ENCODE data around the gene CELA1.

CELA1 gene

GRCh38 chr12:51326698-51327439, 19.6 kb downstream of the CELA1 start:
- no peak overlapping the region for H3K4ac ChIP-seq (ENCODE audit: low read depth, low read length)
- H3K56ac ChIP-seq (ENCODE audit: low read length), result no peak overlapping the region
- peak overlapping the region; percentile 8 for H3K9ac ChIP-seq (ENCODE audit: low read length)
- H3K18ac ChIP-seq (ENCODE audit: low read length), result no peak overlapping the region
- H3K27ac ChIP-seq (ENCODE audit: low read depth, low read length), result no peak overlapping the region
- no peak overlapping the region for H3K23ac ChIP-seq (ENCODE audit: low read length)
- no peaks in the 10 kb centered on the region for H3K4me1 ChIP-seq (ENCODE audit: control insufficient read depth, low read depth, low read length)
- WGBS (ENCODE audit: extremely low coverage, insufficient coverage, low lambda C conversion rate), result no CpG with 5 or more reads among the region's 7 CpGs
- no peak overlapping the region for H4K8ac ChIP-seq (ENCODE audit: low read depth, low read length)
- DNase-seq, result no peak
- no peak overlapping the region for H3K4me3 ChIP-seq (ENCODE audit: low read length)
- no peak overlapping the region for H2BK120ac ChIP-seq (ENCODE audit: low read depth, low read length)
- no peaks in the 10 kb centered on the region for H3K36me3 ChIP-seq (ENCODE audit: control insufficient read depth, insufficient read depth, low read length)
- no peak overlapping the region for H3K4me2 ChIP-seq (ENCODE audit: low read length)
- H2BK15ac ChIP-seq (replicated peaks; ENCODE audit: low read depth), result no peak overlapping the region
- no peak overlapping the region for H2BK5ac ChIP-seq (ENCODE audit: low read length)
- no peaks in the 10 kb centered on the region for H3K79me1 ChIP-seq (ENCODE audit: low read length)
- no peaks in the 10 kb centered on the region for H3K79me2 ChIP-seq (ENCODE audit: control insufficient read depth, insufficient read depth, low read length)
- H4K5ac ChIP-seq (ENCODE audit: low read length), result no peak overlapping the region
- no peak overlapping the region for H2AK5ac ChIP-seq (ENCODE audit: low read length)
- no peaks in the 10 kb centered on the region for H3K27me3 ChIP-seq (ENCODE audit: insufficient read depth, low read length, poor library complexity)

- no peak overlapping the region for H4K5ac ChIP-seq (ENCODE audit: low read length)
- H3K79me2 ChIP-seq (ENCODE audit: control insufficient read depth, insufficient read depth, low read length), result no peaks in the 10 kb centered on the region
- H4K8ac ChIP-seq (ENCODE audit: low read depth, low read length), result no peak overlapping the region
- H3K4me3 ChIP-seq (ENCODE audit: low read length), result no peak overlapping the region
- no peak overlapping the region for H3K4me2 ChIP-seq (ENCODE audit: low read length)
- WGBS (ENCODE audit: extremely low coverage, insufficient coverage, low lambda C conversion rate), result no CpG with 5 or more reads among the region's 4 CpGs
- peaks cover 4% of the 10 kb centered on the region for H3K4me1 ChIP-seq (ENCODE audit: control insufficient read depth, low read depth, low read length)
- H2BK5ac ChIP-seq (ENCODE audit: low read length), result no peak overlapping the region
- no peaks in the 10 kb centered on the region for H3K79me1 ChIP-seq (ENCODE audit: low read length)
- H3K9ac ChIP-seq (ENCODE audit: low read length), result no peak overlapping the region
- no peak overlapping the region for H3K56ac ChIP-seq (ENCODE audit: low read length)
- no peak overlapping the region for H3K18ac ChIP-seq (ENCODE audit: low read length)
- no peak overlapping the region for H3K4ac ChIP-seq (ENCODE audit: low read depth, low read length)
- H2BK15ac ChIP-seq (replicated peaks; ENCODE audit: low read depth), result no peak overlapping the region
- no peak overlapping the region for H3K27ac ChIP-seq (ENCODE audit: low read depth, low read length)
- DNase-seq, result no peak
- no peaks in the 10 kb centered on the region for H3K36me3 ChIP-seq (ENCODE audit: control insufficient read depth, insufficient read depth, low read length)
- no peak overlapping the region for H2AK5ac ChIP-seq (ENCODE audit: low read length)
- no peak overlapping the region for H3K23ac ChIP-seq (ENCODE audit: low read length)
- no peaks in the 10 kb centered on the region for H3K27me3 ChIP-seq (ENCODE audit: insufficient read depth, low read length, poor library complexity)
- no peak overlapping the region for H2BK120ac ChIP-seq (ENCODE audit: low read depth, low read length)
These were observed 21.5 kb downstream of the CELA1 start for GRCh38 chr12:51324953-51325352.

GRCh38 chr12:51323966-51324895, 22.2 kb downstream of the CELA1 start, which contains the start of gene BIN2:
BIN2 (minus strand) TSS chr12:51324174; CDS start chr12:51324102, 72 bp downstream.
- Histone ChIP-seq H4K5ac (ENCODE audit: low read length) (no peak within 1 kb of the TSS), H2BK120ac (ENCODE audit: low read depth, low read length) (no peak within 1 kb of the TSS), H3K9ac (ENCODE audit: low read length) (no peak within 1 kb of the TSS), H3K4me2 (ENCODE audit: low read length) (no peak within 1 kb of the TSS), H3K4me1 (ENCODE audit: control insufficient read depth, low read depth, low read length) (peaks cover 4% of the 10 kb centered on the region), H2BK5ac (ENCODE audit: low read length) (no peak within 1 kb of the TSS), H3K79me1 (ENCODE audit: low read length) (no peaks in the 10 kb centered on the region), H2AK5ac (ENCODE audit: low read length) (no peak within 1 kb of the TSS), H3K4me3 (ENCODE audit: low read length) (no peak within 1 kb of the TSS), H3K36me3 (ENCODE audit: control insufficient read depth, insufficient read depth, low read length) (no peaks in the 10 kb centered on the region), H3K56ac (ENCODE audit: low read length) (no peak within 1 kb of the TSS), H3K27me3 (ENCODE audit: insufficient read depth, low read length, poor library complexity) (no peaks in the 10 kb centered on the region), H3K23ac (ENCODE audit: low read length) (no peak within 1 kb of the TSS), H2BK15ac (replicated peaks; ENCODE audit: low read depth) (no peak within 1 kb of the TSS), H3K18ac (ENCODE audit: low read length) (no peak within 1 kb of the TSS), H3K4ac (ENCODE audit: low read depth, low read length) (no peak within 1 kb of the TSS), H4K8ac (ENCODE audit: low read depth, low read length) (no peak within 1 kb of the TSS), H3K79me2 (ENCODE audit: control insufficient read depth, insufficient read depth, low read length) (no peaks in the 10 kb centered on the region), H3K27ac (ENCODE audit: low read depth, low read length) (no peak within 1 kb of the TSS)
- DNase-seq, result no peak
- no CpG with 5 or more reads among the region's 60 CpGs for WGBS (ENCODE audit: extremely low coverage, insufficient coverage, low lambda C conversion rate)

GRCh38 chr12:51323317-51323960, 23.0 kb downstream of the CELA1 start:
- no peak overlapping the region for H2BK5ac ChIP-seq (ENCODE audit: low read length)
- H4K8ac ChIP-seq (ENCODE audit: low read depth, low read length), result no peak overlapping the region
- no peak overlapping the region for H3K18ac ChIP-seq (ENCODE audit: low read length)
- no peak for DNase-seq
- no peak overlapping the region for H3K9ac ChIP-seq (ENCODE audit: low read length)
- H3K36me3 ChIP-seq (ENCODE audit: control insufficient read depth, insufficient read depth, low read length), result no peaks in the 10 kb centered on the region
- H3K4me2 ChIP-seq (ENCODE audit: low read length), result no peak overlapping the region
- H3K79me1 ChIP-seq (ENCODE audit: low read length), result no peaks in the 10 kb centered on the region
- no peak overlapping the region for H4K5ac ChIP-seq (ENCODE audit: low read length)
- no peak overlapping the region for H3K4me3 ChIP-seq (ENCODE audit: low read length)
- H3K23ac ChIP-seq (ENCODE audit: low read length), result no peak overlapping the region
- H3K27me3 ChIP-seq (ENCODE audit: insufficient read depth, low read length, poor library complexity), result no peaks in the 10 kb centered on the region
- no peaks in the 10 kb centered on the region for H3K79me2 ChIP-seq (ENCODE audit: control insufficient read depth, insufficient read depth, low read length)
- H2BK15ac ChIP-seq (replicated peaks; ENCODE audit: low read depth), result no peak overlapping the region
- no peak overlapping the region for H3K56ac ChIP-seq (ENCODE audit: low read length)
- no peak overlapping the region for H3K27ac ChIP-seq (ENCODE audit: low read depth, low read length)
- no peak overlapping the region for H2BK120ac ChIP-seq (ENCODE audit: low read depth, low read length)
- WGBS (ENCODE audit: extremely low coverage, insufficient coverage, low lambda C conversion rate), result no CpG with 5 or more reads among the region's 15 CpGs
- no peak overlapping the region for H3K4ac ChIP-seq (ENCODE audit: low read depth, low read length)
- no peak overlapping the region for H2AK5ac ChIP-seq (ENCODE audit: low read length)
- H3K4me1 ChIP-seq (ENCODE audit: control insufficient read depth, low read depth, low read length), result peaks cover 9% of the 10 kb centered on the region

GRCh38 chr12:51322452-51322851, 24.0 kb downstream of the CELA1 start:
- H2AK5ac ChIP-seq (ENCODE audit: low read length), result no peak overlapping the region
- no peak overlapping the region for H3K18ac ChIP-seq (ENCODE audit: low read length)
- H3K4me1 ChIP-seq (ENCODE audit: control insufficient read depth, low read depth, low read length), result peaks cover 9% of the 10 kb centered on the region
- no peak overlapping the region for H4K8ac ChIP-seq (ENCODE audit: low read depth, low read length)
- no peak overlapping the region for H3K4ac ChIP-seq (ENCODE audit: low read depth, low read length)
- H3K4me2 ChIP-seq (ENCODE audit: low read length), result no peak overlapping the region
- H3K36me3 ChIP-seq (ENCODE audit: control insufficient read depth, insufficient read depth, low read length), result no peaks in the 10 kb centered on the region
- H3K27me3 ChIP-seq (ENCODE audit: insufficient read depth, low read length, poor library complexity), result no peaks in the 10 kb centered on the region
- no peak overlapping the region for H3K9ac ChIP-seq (ENCODE audit: low read length)
- H4K5ac ChIP-seq (ENCODE audit: low read length), result no peak overlapping the region
- no peak for DNase-seq
- no peak overlapping the region for H3K4me3 ChIP-seq (ENCODE audit: low read length)
- no peak overlapping the region for H2BK5ac ChIP-seq (ENCODE audit: low read length)
- no peak overlapping the region for H3K23ac ChIP-seq (ENCODE audit: low read length)
- H2BK15ac ChIP-seq (replicated peaks; ENCODE audit: low read depth), result no peak overlapping the region
- no peaks in the 10 kb centered on the region for H3K79me1 ChIP-seq (ENCODE audit: low read length)
- WGBS (ENCODE audit: extremely low coverage, insufficient coverage, low lambda C conversion rate), result no CpG with 5 or more reads among the region's 5 CpGs
- peak overlapping the region; percentile 4 for H3K56ac ChIP-seq (ENCODE audit: low read length)
- no peak overlapping the region for H2BK120ac ChIP-seq (ENCODE audit: low read depth, low read length)
- no peak overlapping the region for H3K27ac ChIP-seq (ENCODE audit: low read depth, low read length)
- no peaks in the 10 kb centered on the region for H3K79me2 ChIP-seq (ENCODE audit: control insufficient read depth, insufficient read depth, low read length)

All from mesendoderm (in vitro differentiated cells).